GM13977 (cell line): Measurements from ENCODE around the gene DLG5.

Source experiments
- DNase-seq: peaks from one replicate; pipeline ENCODE4 v3.0.0; 2012; ENCODE audit warnings: low spot score
- in situ Hi-C: fragments of 300-500 bp; cut with MboI; formaldehyde crosslinking; loops from one replicate; pipeline ENCODE4 v1.12.0; 2022; ENCODE audit warnings: low sequenced_read_pairs, low pct_unique_long_range_greater_than_20kb, mixed read lengths, inconsistent platforms; ENCODE audit not compliant: unreplicated experiment
- TF ChIP-seq, protein P1 (sequence below): IDR thresholded peaks from 2 replicates; pipeline ENCODE4 v1.5.1; 2012; ENCODE audit warnings: mild to moderate bottlenecking, control low read depth; ENCODE audit not compliant: insufficient read depth; ENCODE audit errors: extremely low read depth, missing control alignments

Gene DLG5

DNA sequence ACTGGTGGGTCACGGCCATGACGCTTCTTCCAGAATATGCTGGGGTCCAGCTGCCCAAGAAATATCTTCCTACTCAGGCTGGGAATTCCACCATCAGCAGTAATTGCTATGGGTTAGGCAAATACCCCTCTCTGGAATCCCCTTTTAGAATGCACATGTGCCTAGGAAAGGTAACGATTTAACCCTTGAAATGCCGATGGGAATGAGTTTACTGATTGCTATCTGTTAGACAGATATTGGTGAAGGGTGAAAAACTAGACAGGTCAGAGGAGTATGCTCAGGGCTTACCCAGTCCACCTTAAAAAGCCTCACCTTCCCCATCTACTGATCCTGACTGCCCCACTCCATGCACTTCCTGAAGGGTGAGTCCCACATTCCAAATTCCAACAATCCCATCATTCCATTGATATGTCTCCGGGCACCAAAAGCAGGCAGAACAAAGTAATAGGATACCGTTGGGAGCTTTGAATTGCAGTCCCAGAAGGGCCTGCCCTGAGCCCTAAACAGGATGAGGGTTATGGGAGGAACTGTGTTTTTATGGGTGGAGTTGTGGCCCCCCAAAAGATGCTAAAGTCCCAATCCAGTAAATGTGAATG is 59.3 kb downstream of the DLG5 start:
- TF ChIP-seq, protein P1, sequence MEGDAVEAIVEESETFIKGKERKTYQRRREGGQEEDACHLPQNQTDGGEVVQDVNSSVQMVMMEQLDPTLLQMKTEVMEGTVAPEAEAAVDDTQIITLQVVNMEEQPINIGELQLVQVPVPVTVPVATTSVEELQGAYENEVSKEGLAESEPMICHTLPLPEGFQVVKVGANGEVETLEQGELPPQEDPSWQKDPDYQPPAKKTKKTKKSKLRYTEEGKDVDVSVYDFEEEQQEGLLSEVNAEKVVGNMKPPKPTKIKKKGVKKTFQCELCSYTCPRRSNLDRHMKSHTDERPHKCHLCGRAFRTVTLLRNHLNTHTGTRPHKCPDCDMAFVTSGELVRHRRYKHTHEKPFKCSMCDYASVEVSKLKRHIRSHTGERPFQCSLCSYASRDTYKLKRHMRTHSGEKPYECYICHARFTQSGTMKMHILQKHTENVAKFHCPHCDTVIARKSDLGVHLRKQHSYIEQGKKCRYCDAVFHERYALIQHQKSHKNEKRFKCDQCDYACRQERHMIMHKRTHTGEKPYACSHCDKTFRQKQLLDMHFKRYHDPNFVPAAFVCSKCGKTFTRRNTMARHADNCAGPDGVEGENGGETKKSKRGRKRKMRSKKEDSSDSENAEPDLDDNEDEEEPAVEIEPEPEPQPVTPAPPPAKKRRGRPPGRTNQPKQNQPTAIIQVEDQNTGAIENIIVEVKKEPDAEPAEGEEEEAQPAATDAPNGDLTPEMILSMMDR = no peak
- no peak for DNase-seq
- in situ Hi-C loops = no loop called here

DNA sequence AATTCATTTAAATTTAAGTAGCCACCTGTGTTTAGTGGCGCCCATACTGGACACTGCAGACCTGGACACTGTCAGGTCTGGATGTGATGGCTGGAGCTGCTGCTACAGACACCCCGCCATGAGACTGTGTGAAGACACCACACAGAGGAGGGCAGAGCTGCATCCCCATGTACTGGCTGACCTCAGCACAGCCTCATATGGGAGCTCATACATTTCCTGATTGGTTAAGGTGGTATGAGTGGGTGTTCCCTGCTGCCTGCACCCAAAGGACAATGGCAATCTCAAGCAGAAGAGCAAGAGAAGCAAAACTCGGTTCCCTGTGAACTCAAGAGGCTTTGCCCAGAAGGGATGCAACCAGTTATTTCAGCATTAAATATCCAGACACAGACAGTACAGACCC is 60.0 kb downstream of the DLG5 start:
- in situ Hi-C loops = no loop called here
- TF ChIP-seq, protein P1 = no peak
- DNase-seq = no peak

DNA sequence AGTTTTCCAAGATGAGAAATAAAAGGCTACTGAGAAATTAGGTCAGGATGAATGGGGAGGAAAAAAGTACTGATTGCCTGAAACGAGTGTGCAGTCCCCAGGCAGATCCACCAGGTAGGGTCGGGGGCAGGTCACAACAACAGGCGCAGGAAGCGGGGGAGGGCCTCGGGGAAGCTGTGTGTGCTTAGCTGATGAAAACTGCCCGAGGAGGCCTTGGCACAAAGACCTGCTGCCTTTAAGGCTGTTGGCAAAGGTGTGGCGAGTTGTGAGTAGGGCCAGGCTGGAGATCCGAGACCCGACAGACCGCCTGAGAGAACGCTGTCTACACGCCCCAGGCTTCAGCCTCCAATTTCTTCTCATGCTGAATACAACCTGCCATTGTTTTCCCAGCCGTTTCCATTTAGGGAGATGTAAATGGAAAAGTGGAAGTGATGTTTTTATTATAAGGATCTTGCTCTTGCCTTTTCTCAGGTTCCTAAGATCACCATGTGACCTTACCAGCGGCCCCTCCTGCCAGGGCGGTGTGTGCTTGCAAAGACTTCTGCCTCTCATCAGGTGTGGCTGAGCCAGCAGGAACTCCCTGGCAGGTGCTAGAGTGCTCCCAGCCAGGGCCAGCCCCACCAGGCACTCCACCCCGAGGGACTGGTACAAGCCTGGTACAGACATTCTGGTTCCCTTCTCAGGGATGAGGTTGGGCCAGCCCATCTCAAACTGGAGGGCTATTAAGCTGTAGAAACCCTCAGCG is 60.8 kb downstream of the DLG5 start:
- in situ Hi-C loops = no loop called here
- TF ChIP-seq, protein P1 = no peak
- DNase-seq = no peak

DNA sequence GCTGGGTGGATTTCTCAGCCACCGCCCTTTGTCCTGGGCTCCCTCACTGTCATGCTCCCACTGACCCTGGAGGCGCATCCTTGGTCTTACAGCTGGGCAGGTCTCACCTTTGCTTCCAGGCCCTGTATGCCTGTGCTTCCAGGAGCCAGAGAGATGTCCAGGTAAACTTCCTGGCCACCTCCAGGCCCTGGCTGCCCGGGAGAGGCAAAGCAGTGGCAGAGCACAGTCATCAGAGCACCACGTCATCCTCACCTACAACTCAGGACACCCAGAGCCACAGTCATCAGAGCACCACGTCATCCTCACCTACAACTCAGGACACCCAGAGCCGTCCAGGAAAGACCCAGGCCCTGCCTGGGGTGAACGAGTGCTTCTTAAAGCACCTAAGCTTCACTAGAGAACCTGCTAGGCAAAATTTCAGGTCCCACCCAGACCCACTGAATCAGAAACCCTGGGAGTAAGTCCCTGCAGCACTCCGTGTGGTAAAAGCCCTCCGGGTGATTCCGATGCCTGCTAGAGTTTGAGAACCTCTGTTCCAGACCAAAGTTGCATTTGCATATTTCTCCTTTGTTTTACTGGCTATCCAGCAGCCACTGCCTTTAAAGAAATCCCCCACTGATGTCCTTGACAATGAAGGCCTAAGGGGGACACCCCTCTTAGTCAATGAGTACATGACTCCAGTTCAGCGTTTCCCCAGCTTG is 62.3 kb downstream of the DLG5 start:
- in situ Hi-C loops = no loop called here
- TF ChIP-seq, protein P1 = no peak
- DNase-seq = no peak

DNA sequence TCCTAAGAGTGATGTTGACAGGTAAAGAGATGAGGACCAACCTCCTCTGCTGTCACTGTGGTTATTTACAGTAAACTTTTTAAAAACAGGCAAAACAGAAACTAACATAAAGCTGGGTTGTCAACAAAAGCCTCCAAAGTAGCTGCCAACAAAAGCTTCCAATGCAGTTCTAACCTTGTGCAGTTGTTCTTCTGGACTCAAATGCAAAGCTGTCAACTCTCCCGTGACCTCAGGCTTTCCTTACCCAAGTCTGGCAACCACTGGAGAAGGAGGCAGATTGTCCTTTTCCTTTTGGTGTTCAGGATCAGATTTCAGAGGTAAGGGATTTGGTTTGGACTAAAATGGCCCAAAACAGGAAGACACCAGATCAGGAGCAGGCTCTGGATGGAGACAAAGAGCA is 63.1 kb downstream of the DLG5 start:
- no peak for DNase-seq
- TF ChIP-seq, protein P1 = no peak
- in situ Hi-C loops = no loop called here

DNA sequence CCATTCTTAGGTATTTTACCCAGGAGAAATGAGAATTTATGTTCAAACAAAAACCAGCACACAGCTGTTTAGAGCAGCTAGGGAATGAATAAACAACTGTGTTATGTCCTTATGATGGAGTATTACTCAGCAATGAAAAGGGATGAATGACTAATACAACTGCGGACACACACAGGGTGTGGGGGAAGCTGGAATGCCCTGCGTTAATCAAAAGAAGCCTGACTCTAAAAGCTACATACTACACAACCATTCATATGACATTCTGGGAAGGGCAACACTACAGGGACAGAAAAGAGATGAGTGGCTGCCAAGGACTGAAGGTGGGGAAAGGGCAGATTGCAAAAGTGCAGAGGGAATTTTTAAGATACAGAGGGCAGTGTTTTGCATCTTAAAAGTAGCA is 64.0 kb downstream of the DLG5 start:
- in situ Hi-C loops = no loop called here
- no peak for DNase-seq
- TF ChIP-seq, protein P1 = no peak
